IPS DF 6.9 (cell line): ENCODE results near the gene DNAH8.

Experiments used
- DNase-seq: peaks from one replicate; pipeline ENCODE4 v3.0.0-alpha.2; 2013; ENCODE audit warnings: low read depth, low spot score
- H3K27ac ChIP-seq: one replicate; pipeline ENCODE4 v1.5.1; 2013; ENCODE audit warnings: low read length, control low read depth
- H3K27me3 ChIP-seq: 2 replicates; pipeline ENCODE4 v1.6.1; 2013; ENCODE audit warnings: mild to moderate bottlenecking, low read length; ENCODE audit not compliant: control insufficient read depth, insufficient read depth
- H3K36me3 ChIP-seq: 2 replicates; pipeline ENCODE4 v1.6.1; 2013; ENCODE audit warnings: low read length; ENCODE audit not compliant: control insufficient read depth, insufficient read depth
- H3K4me1 ChIP-seq: 2 replicates; pipeline ENCODE4 v1.6.1; 2013; ENCODE audit warnings: low read length; ENCODE audit not compliant: control insufficient read depth, insufficient read depth
- H3K4me3 ChIP-seq: 2 replicates; pipeline ENCODE4 v1.5.1; 2013; ENCODE audit warnings: mild to moderate bottlenecking, low read length
- H3K9me3 ChIP-seq: 2 replicates; pipeline ENCODE4 v1.6.1; 2013; ENCODE audit warnings: low read length, inconsistent platforms; ENCODE audit not compliant: control insufficient read depth, insufficient read depth
- WGBS: extraction: QIAGEN DNeasy Blood & Tissue Kit; methylation state at CpG from one replicate; pipeline ENCODE4 v1.1.7; 2013; ENCODE audit warnings: mixed read lengths, missing lambda C conversion rate; ENCODE audit not compliant: insufficient read length, insufficient coverage; 5-methylcytosine and 5-hydroxymethylcytosine counted together

DNAH8 gene

GRCh38 chr6:38978139-38978704 lies 263.1 kb downstream of the DNAH8 start:
- DNase-seq: no peak

DNA sequence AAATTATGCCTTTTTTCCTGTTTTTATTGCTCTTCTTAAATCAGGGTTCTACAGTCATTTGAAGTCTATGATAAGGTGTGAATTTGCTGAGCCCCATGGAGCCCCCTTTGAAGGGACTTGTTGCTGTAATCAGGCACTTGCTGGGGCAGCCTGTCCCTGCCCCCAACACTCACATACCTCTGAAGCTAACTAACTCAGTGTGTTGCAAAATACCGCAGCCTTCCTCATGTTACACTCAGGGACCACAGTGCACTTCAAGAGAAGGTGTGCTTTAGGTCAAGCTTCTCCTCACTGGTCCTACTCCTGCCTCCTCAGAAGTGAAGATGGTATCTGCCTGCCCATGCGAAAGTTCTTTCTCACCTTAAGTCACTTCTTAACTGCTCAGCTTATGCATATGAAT lies 267.4 kb downstream of the DNAH8 start:
- Histone ChIP-seq H3K4me3 (no peak overlapping the region), H3K9me3 (no peaks in the 10 kb centered on the region), H3K36me3 (no peaks in the 10 kb centered on the region), H3K27me3 (no peaks in the 10 kb centered on the region), H3K27ac (no peak overlapping the region), H3K4me1 (peaks cover 2% of the 10 kb centered on the region; the same call in 1 of the 2 replicates)
- no CpG with 5 or more reads among the region's 2 CpGs for WGBS
- no peak for DNase-seq

More at GRCh38 chr6:38978139-38978704, 263.1 kb downstream of the DNAH8 start:
- H3K4me1 ChIP-seq: peaks cover 2% of the 10 kb centered on the region
- no CpG with 5 or more reads among the region's 3 CpGs for WGBS
- no peaks in the 10 kb centered on the region for H3K9me3 ChIP-seq
- no peak overlapping the region for H3K4me3 ChIP-seq
- H3K27me3 ChIP-seq: no peaks in the 10 kb centered on the region
- no peaks in the 10 kb centered on the region for H3K36me3 ChIP-seq
- H3K27ac ChIP-seq: no peak overlapping the region

DNA sequence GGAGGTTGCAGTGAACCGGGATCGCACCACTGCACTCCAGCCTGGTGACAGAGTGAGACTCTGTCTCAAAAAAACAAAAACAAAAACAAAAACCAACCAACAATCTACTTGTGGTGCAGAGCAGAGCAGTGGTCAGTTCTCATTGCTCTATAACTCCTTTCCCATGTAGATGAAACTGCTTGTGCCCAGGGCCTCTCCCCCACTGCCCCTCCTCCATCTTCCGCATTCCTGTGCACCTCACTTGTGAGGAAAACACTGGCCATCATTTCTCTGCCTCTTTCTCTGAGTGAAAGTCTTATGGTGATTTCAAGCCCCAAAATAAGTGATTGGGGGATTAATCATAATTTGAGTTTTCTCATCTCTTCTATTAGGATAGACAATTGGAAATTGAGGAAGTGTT lies 269.6 kb downstream of the DNAH8 start:
- H3K4me1 ChIP-seq: peaks cover 2% of the 10 kb centered on the region; the same call in 1 of the 2 replicates
- H3K9me3 ChIP-seq: no peaks in the 10 kb centered on the region
- no peaks in the 10 kb centered on the region for H3K27me3 ChIP-seq
- WGBS: no CpG with 5 or more reads among the region's 3 CpGs
- H3K36me3 ChIP-seq: no peaks in the 10 kb centered on the region
- no peak for DNase-seq
- H3K27ac ChIP-seq: no peak overlapping the region
- no peak overlapping the region for H3K4me3 ChIP-seq

- no peaks in the 10 kb centered on the region for H3K27me3 ChIP-seq
Measured at GRCh38 chr6:38985839-38986238, 270.7 kb downstream of the DNAH8 start.

DNA sequence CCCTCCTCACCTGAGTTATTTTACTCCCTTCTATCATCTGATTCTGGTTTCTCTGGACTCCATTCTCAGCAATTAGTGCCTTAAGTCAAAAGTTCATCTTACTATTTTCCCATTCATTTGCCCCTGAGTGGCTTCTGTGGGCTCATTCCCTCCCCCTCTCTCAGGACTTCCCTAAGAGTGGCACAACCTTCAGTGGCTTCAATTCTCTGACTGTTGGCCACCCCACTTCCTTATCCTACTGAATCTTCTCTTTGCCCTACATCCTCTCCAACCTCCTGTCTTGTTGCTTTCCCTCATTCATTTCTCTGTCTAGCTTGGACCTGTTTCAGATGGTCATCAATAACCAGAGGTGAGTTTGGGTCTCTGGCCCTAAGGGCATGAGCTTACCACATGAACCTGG lies 272.4 kb downstream of the DNAH8 start:
- no peak for DNase-seq
- Histone ChIP-seq H3K4me3 (no peak overlapping the region), H3K27me3 (no peaks in the 10 kb centered on the region)

More at GRCh38 chr6:38985839-38986238, 270.7 kb downstream of the DNAH8 start:
- Histone ChIP-seq H3K4me3 (no peak overlapping the region), H3K27ac (no peak overlapping the region), H3K4me1 (peaks cover 4% of the 10 kb centered on the region), H3K9me3 (no peaks in the 10 kb centered on the region), H3K36me3 (no peaks in the 10 kb centered on the region)
- DNase-seq: no peak
- WGBS: no CpG with 5 or more reads among the region's 3 CpGs

DNA sequence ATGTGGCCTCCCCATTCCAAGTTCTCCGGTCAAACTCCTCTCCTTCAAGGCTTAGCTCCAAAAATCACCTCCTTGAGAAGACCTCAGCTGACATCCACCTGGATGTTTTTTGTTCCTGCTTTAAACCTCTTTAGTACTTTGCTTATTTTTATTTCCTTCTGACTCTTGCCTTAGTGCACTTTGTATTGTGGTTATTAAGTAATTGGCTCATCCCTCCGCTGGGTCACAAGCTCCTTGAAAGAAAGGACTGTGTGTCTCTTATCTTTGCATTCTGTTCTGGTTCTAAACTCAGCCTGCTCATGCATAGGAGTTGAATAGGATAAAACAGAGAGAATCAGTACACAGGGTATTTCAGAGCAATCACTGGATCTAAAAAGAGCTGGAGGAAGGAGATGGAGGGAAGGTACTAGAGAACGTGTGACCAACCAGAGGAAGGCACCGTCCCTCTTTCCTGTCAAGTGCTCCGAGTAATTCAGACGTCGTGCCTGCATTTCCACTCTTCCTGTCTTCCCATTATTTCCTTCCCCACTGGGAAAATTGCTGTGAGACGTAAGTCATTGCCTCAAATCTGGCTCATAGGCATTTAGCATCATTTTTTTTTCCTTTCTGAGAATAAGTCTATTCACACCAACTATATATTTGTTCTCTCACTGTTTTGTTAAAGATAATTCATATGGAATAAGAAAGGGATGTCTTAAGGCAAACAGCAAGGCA lies 273.8 kb downstream of the DNAH8 start:
- Histone ChIP-seq H3K27ac (no peak overlapping the region), H3K4me3 (no peak overlapping the region), H3K9me3 (no peaks in the 10 kb centered on the region), H3K27me3 (no peaks in the 10 kb centered on the region), H3K36me3 (no peaks in the 10 kb centered on the region), H3K4me1 (peaks cover 2% of the 10 kb centered on the region; the same call in 1 of the 2 replicates)
- no CpG with 5 or more reads among the region's 8 CpGs for whole genome bisulfite sequencing
- DNase-seq: no peak

More for the DNA sequence above, 272.4 kb downstream of the DNAH8 start:
- Histone ChIP-seq H3K27ac (no peak overlapping the region), H3K36me3 (no peaks in the 10 kb centered on the region), H3K4me1 (peaks cover 4% of the 10 kb centered on the region), H3K9me3 (no peaks in the 10 kb centered on the region)

DNA sequence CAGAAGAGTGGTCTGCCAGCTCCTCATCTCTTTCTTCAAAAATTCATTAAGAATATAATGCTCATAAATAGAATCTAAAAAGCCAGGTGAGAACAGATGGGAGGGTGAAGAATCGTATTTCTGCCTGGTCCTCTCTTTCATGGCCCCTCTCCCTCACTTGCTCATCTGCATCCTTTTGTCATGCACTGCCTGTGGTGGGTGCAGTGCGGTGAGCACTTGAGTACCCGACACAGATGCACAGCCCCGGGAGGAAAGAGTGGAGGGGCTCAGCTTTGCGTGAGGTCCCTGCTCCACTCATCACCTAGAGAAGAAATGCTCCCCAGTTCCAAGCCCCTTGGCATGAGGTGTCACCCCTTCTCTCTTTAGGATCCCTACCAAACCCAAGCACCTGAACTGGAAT lies 275.4 kb downstream of the DNAH8 start:
- Histone ChIP-seq H3K27me3 (no peaks in the 10 kb centered on the region), H3K27ac (no peak overlapping the region), H3K9me3 (no peaks in the 10 kb centered on the region), H3K4me1 (peaks cover 2% of the 10 kb centered on the region; the same call in 1 of the 2 replicates), H3K36me3 (no peaks in the 10 kb centered on the region), H3K4me3 (no peak overlapping the region)
- no CpG with 5 or more reads among the region's 5 CpGs for WGBS
- no peak for DNase-seq

GRCh38 chr6:38996676-38997075 lies 281.6 kb downstream of the DNAH8 start:
- Histone ChIP-seq H3K27me3 (no peaks in the 10 kb centered on the region), H3K36me3 (no peaks in the 10 kb centered on the region), H3K4me3 (no peak overlapping the region), H3K9me3 (no peaks in the 10 kb centered on the region), H3K4me1 (no peaks in the 10 kb centered on the region), H3K27ac (no peak overlapping the region)
- WGBS: no CpG with 5 or more reads among the region's 5 CpGs
- DNase-seq: no peak

DNA sequence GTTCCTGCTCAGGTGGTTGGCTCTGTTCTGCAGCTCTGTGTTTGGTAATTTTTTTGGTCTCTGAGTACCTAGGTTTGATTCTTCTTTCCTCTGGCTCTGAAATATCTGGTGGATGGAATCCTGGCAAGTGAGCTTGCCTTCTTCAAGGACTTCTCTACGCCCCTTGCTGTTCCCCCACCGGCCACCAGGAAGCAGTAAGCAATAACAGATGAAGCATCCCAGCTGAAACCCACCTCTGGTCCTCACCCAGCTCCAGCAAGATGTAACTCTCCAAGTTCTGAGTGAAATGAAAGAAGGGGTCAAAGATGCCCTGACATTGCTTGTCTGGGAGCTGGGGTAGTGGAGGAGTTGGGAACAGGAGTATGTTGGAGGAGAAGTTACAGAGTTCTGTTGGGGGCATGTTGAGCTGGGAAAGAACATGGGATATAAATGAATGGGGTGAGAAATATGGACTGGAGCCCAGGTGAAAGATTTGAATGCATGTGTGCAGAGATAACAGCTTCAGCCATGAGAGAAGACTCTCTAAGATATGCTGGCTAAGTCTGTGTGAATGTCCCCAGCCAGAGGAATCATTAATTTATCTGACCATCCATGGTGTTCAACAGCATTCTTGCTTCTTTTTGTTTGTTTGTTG lies 282.1 kb downstream of the DNAH8 start:
- Histone ChIP-seq H3K4me3 (no peak overlapping the region), H3K36me3 (no peaks in the 10 kb centered on the region), H3K27ac (no peak overlapping the region), H3K27me3 (no peaks in the 10 kb centered on the region), H3K9me3 (no peaks in the 10 kb centered on the region), H3K4me1 (no peaks in the 10 kb centered on the region)
- no CpG with 5 or more reads among the region's 2 CpGs for WGBS
- DNase-seq: no peak

DNA sequence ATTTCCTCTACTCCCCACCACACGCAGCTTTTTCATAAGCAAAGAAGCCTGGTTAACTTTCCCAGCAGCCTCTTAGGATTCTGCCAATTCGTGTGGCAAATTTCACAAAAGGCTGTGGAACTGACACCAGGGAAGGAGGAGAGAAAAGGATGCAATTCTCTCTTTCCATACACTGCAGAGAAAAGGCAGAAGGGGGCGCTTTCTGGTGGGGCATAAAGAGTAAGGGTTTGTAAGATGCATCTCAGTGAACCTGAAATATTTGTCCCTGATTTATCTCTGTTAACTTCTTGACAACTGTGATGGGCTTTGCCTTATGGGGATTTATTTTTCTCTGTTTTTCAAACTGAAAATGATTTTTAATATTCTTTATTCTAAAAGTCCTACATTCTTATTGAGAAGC lies 288.0 kb downstream of the DNAH8 start:
- DNase-seq: no peak
- no peaks in the 10 kb centered on the region for H3K36me3 ChIP-seq
- no CpG with 5 or more reads among the region's 3 CpGs for WGBS

More for the DNA sequence above, 288.0 kb downstream of the DNAH8 start:
- no peaks in the 10 kb centered on the region for H3K9me3 ChIP-seq
- no peaks in the 10 kb centered on the region for H3K4me1 ChIP-seq
- no peaks in the 10 kb centered on the region for H3K27me3 ChIP-seq
- no peak overlapping the region for H3K4me3 ChIP-seq
- no peak overlapping the region for H3K27ac ChIP-seq
